HG03520 (cell line): ENCODE results near the gene MYO19.
"Not testable (repeated sequence)": the region's sequence is repeated elsewhere in the genome, so short reads cannot be mapped to it uniquely, and the experiment has no call there.

Experiments used
- ATAC-seq: cut with Tn5 transposase; IDR thresholded peaks from one replicate; pipeline ENCODE4 v1.9.1; 2021; ENCODE audit warnings: mild to moderate bottlenecking, moderate library complexity; ENCODE audit not compliant: unreplicated experiment

MYO19 gene

GRCh38 chr17:36532435-36532975 lies 2.2 kb downstream of the MYO19 start:
- ATAC-seq, result no peak

GRCh38 chr17:36529121-36529520 lies 5.5 kb downstream of the MYO19 start:
- ATAC-seq, result no peak

- ATAC-seq, result no peak
Measured at GRCh38 chr17:36527621-36528250, 6.9 kb downstream of the MYO19 start.

GRCh38 chr17:36525888-36526287 lies 8.8 kb downstream of the MYO19 start:
- no peak for ATAC-seq

- ATAC-seq, result no peak
Measured at GRCh38 chr17:36525113-36525512, 9.6 kb downstream of the MYO19 start.

- ATAC-seq, result no peak
Measured at GRCh38 chr17:36524428-36524876, 10.2 kb downstream of the MYO19 start.

GRCh38 chr17:36523113-36523512 lies 11.6 kb downstream of the MYO19 start:
- ATAC-seq, result no peak

- no peak for ATAC-seq
Measured at GRCh38 chr17:36515837-36516236, 18.8 kb downstream of the MYO19 start.

- ATAC-seq, result no peak
Measured at GRCh38 chr17:36514856-36515255, 19.8 kb downstream of the MYO19 start.

- ATAC-seq, result no peak
Measured at GRCh38 chr17:36512641-36513040, 22.0 kb downstream of the MYO19 start.

GRCh38 chr17:36511216-36511615 lies 23.5 kb downstream of the MYO19 start:
- no peak for ATAC-seq

GRCh38 chr17:36510636-36511035 lies 24.0 kb downstream of the MYO19 start:
- no peak for ATAC-seq

GRCh38 chr17:36509272-36509985 lies 25.2 kb downstream of the MYO19 start:
- no peak for ATAC-seq

GRCh38 chr17:36508439-36508838 lies 26.2 kb downstream of the MYO19 start:
- not testable (repeated sequence) for ATAC-seq

- no peak for ATAC-seq
Measured at GRCh38 chr17:36507266-36507665, 27.4 kb downstream of the MYO19 start.

- ATAC-seq, result no peak
Measured at GRCh38 chr17:36506831-36507230, 27.8 kb downstream of the MYO19 start.

GRCh38 chr17:36506249-36506826 lies 28.3 kb downstream of the MYO19 start:
- ATAC-seq, result no peak

- no peak for ATAC-seq
Measured at GRCh38 chr17:36505171-36505570, 29.5 kb downstream of the MYO19 start.

- ATAC-seq, result no peak
Measured at GRCh38 chr17:36504156-36504545, 30.5 kb downstream of the MYO19 start.

- ATAC-seq, result no peak
Measured at GRCh38 chr17:36503456-36504155, 31.1 kb downstream of the MYO19 start.

- no peak for ATAC-seq
Measured at GRCh38 chr17:36501963-36502362, 32.7 kb downstream of the MYO19 start.
